NCI-H460 (cell line): ENCODE measurements around the gene MACROD2. TPM values are rescaled to one million over a fixed set of nuclear protein-coding genes. Genes with fewer than 3 reads are reported as not detected.
A peak's percentile ranks its signal among the peaks of the same experiment; 100 is the strongest.

ENCODE experiments used
- DNase-seq: peaks from one replicate; pipeline ENCODE4 v3.0.0-alpha.2; 2016; ENCODE audit warnings: low read depth; ENCODE audit errors: extremely low read depth
- total RNA-seq: library from RNA; depleted of rRNA; stranded (reverse); fragments of >200 nt; shearing (Covaris generic); gene quantifications from 2 replicates; pipeline ENCODE4 v1.2.3, GENCODE V29; 2014

MACROD2 gene
- total RNA-seq, 1 experiment from 2014 or later, result 2.0 TPM

DNA sequence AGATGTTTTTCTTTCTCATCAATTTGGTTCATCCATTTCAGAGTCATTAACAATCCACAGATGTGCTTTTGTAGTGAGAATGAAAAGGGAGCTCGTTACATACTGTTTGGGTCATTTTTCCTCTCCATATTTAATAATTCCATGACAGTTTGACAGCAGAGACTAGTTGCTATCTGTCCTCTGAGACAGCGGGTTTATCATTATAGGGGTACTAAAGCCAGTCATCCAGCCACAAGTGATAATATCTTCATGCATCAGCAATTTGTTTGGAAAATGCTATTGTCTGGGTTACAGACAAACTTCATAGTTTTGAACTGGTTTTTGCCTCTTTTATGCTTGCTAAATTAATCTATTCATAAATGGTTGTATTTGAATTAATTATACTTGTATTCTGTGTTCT is 692.7 kb downstream of the MACROD2 start:
- DNase-seq, result no peak

DNA sequence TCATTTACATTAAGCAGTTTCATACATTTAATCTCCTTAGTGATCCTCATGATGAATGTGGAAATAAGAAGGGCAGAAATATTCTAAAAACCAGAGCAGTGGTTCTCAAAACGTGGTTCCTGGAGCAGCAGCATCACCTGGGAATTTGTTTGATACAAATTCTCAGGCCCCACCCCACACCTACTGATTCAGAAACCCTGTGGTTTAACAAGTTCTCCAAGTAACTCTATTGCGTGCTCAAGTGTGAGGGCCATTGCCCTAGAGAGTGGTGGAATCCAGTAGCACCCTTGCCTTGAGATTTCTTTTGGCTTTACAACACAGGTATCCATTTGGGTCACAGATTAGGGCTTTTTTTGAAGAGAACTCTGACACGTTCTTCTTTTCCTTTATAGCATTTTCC is 696.7 kb downstream of the MACROD2 start:
- DNase-seq, result no peak

DNA sequence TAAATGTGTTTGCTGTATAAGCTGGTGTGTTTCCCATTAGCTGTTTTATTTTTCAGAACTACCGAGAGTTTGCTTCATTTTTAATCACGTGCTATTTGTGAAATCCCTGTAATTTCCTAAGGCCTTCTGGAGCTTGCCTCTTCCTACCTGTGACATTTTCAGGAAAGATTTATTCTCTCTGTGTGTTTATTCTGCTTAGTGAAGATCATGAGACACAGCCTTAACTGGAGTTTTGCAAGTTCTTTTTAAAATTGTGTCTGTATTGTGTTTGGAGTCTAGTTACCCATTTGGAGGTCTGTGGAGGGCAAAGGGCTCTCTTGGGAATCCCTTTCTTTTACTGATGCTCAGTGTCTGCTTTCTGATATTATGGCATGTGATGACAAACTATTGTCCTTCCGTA is 701.2 kb downstream of the MACROD2 start:
- DNase-seq, result no peak

DNA sequence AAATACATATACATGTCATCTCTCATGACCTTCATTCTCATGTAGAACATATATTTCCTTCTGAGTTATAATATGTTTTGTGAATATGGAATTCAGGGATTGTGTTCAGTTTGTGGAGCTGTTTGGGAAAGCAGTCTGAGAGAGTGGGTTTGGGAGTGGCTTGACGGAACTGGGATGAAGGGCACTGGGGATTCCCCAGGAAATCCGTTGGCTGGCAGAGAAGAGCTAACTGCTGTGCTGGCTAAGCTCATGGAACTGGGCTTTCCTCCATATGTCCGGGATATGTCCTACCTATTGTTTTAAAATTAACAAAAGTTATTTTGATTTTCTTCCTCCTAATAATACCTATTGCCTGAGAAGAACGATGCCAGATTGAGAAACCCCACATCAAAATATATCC is 701.6 kb downstream of the MACROD2 start:
- no peak for DNase-seq

DNA sequence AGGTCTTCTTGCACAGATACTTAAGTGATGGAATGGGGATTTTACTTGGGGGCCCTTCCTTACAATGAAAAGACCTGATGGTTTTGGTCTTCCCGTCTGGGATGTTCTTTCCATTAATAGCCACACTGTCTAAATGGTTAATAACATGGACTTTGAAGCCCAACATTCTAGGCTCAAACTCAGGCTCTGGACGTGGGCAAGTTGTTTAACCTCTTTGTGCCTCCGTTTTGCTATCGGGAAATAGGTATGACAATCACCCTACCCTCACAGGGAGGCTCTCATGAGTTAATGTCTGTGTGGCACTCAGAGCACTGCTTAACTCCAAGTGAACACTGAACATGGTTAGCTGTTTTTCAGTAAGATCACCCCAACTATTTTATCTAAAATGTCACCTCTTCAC is 702.8 kb downstream of the MACROD2 start:
- DNase-seq, result no peak

DNA sequence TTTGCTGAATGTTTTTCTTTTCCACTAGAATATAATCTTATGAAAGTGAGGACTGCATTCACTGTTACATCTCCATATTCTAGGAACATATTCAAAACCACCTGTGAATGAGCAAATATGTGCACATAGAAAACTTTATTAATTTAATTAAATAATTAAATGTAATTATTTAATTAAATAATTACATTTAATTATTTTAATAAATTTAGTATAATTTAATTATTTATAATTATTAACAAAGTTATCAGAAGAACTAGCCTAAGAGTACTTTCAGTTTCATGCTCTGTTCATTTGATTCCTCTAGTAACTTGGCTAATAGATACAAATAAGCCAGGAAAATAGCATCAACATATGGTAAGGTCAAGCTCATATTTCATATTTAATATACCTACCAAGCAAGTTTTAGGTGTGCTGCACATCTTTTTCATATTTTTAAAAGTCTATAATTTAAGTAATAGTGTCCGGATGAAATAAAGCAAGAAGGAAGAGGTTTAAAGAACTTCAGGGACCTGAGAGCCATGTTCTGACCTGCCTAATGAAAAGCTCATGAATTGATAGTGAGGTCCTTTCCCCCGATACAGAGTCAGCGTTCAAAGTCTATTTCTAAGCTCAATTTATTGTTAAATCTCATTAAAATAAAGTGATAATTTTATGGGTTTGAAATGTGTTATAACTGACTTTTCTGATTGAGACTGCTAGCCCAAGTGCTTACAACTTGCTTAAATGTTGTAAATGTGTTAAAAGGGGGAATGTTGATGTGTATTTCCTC is 703.5 kb downstream of the MACROD2 start:
- DNase-seq, result no peak

DNA sequence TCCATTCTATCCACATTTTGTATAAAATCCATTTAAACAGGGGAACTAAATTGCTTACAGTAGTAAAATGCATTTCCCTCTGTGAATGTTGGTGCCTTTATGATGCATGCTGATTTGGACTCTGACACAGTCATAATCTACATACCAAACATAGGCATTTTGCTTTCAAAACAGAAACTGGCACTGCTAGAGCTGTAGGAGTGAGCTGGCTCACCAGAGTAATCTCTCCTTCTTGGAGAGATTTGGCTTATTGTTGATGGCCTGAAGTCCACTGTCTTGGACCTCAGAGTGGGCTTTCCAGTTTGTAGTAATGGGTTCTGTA is 705.3 kb downstream of the MACROD2 start:
- DNase-seq, result no peak

DNA sequence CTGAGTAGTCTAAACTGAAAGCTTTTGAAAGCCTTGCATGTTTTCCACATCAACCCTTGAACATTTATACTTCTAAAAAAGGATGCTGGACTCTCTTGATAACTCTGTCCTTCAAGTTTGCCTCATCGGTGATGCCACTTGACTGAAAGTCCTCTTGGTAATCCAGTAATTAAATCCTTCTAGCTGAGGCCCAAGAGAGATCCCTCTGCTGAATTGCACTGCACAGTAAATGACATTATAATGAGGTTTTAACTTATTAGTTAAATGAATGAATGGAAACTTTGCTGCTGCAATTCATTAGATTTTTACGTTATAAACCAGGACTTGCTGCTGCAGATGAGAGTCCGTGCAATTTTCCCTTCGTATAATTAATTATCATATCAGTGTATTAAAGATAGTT is 706.0 kb downstream of the MACROD2 start:
- no peak for DNase-seq

DNA sequence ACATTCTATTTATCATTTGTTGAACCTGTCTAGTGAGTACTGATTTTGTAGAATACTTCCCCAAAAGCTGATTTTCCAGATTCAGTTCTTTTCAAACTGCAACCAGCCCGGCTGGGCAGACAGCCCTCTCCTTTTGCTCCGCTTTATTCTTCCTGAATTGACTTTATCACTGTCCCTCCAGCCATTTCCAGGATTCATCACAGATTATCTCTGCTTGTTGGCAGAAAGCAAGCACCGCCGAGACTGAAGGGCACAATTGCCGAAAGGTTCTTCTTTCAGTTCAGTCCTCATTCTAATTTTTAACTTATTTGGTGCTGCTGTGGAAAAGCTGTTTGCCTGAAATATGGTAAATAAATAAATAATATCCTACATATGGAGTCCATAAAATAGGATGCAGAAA is 711.2 kb downstream of the MACROD2 start:
- DNase-seq, result no peak

DNA sequence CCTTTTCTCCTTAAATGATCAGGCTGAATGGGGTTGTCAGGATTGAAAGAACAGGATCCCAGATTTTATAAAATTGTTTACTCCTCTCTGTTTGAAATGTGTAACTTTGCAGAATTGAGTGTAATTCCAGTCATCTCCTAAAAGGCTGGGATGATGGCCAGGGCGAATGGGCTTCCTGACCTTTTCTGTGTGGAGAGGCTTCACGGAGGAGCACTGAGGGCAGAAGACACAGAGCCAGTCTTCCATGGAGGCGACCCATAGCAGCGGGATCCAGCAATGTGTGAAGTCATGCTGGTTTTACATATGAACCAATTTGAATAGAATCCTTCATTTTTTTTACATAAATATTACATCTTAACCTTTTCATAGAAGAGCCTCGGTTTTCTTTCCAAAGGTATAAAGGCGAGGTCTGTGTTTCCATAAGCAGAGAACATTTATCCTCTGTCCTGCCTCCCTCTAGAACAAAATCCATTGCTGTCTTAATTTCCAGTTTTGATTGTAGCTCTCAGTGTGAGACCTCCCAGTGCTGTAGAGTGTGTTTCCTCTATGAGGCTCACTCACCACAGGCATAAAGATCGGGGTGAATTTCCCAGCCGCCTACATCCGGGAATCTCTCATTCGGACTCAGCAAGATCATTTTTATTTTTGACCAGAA is 711.8 kb downstream of the MACROD2 start:
- DNase-seq, result no peak

DNA sequence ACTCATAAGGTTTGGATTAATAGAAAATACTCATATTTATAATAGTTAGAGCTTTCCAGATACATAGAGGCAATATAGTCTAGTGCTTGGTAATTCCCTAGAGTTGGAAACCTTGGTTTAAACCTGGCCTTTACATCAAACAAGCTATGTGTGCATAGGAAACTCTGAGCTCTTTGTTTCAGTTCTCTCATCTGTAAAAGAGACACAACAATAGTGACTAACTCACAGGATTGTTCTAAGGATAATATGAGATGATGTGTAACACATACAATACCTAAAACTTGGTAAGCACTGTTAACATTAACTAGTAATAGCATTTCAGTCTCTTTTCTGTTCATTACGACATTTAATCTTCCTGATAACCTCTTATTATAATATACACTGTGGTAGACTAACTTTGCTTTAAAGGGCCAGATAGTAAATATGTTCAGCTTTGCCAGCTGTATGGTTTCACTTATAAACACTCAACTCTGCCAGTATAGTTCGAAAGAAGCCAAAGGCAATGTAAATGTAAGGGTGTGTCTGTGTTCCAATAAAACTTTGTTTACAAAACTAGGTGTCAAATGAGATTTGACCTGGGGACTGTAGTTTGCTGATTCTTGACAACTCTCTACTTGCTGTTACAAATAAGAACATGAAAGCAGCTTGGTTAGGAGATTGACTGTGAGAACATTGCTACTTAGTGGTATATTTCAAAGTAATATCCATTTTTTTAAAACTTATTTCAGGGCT is 712.7 kb downstream of the MACROD2 start:
- no peak for DNase-seq

DNA sequence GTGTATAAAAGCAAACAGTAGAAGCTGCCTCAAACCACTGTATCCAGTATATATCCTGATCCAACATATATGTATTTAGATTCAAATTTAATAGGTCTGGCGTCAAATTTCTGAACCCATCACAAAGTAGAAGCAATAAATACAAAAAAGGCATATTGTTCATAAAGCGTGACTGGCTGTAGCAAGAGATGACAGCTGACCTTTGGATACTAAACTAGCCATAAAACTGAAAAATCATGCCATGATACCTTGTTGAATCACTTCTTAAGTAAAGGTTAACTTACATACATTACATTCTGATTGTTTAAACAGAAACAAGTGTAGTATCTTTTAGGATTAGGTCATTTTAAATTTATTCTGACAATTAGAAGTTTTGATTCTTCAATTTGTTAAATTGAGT is 714.1 kb downstream of the MACROD2 start:
- DNase-seq, result no peak

DNA sequence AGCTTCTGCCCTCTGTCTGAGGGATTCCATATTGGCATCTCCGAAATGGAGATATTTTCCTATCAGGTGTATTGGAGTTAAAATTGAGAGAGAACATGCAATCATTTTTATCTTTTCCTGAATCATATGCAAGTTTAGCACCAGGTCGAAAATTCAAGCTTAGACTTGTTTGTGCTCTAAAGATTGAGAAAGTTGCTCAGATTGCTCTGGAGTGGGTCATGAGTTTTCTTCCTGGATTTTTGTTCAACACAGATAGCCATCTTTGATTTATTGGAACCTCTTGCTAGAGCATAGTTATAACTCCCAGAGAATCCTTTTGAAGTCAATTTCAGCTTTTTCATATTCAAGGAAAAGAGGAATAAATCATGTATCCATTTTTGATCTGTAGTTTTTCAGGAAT is 715.6 kb downstream of the MACROD2 start:
- no peak for DNase-seq

DNA sequence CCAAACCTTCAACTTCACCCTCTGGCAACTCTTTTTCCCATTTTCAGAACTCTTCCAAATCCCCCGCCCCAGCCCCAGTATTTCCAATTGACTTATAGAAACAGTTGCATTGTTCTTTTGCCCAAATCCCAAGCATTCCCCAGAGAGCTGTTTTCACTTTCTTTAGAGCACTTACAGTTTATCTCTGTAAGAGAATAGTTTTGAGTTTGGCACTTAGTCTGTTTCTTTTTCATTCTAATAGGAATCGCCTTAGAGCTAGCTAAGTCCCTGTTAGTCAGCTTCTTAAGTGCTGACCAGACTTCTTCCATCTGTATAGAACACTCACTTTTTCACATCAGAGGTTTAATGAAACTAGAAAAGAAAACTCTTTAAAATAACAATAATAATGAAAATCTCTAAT is 716.3 kb downstream of the MACROD2 start:
- no peak for DNase-seq

DNA sequence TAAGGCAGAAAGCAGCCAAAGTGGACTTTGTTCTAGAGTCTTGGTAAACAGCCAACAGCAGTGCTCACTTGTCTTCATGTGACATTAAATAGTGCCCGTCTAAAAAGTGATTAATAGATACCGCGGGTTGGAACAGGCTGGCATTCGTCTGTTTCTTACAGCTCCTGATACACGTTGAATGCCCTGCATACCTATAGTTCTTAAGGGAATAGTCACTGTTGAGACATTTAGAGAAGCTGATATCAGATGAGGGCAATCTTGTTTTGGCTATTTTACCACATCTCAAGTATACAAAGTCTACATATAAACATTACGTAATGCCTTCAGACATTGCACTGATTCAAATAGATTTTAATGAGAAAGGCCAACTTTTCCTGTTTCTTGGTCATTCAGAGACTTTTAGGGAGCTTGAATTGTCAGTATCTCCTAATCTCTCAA is 717.0 kb downstream of the MACROD2 start:
- peak; percentile 24 for DNase-seq

DNA sequence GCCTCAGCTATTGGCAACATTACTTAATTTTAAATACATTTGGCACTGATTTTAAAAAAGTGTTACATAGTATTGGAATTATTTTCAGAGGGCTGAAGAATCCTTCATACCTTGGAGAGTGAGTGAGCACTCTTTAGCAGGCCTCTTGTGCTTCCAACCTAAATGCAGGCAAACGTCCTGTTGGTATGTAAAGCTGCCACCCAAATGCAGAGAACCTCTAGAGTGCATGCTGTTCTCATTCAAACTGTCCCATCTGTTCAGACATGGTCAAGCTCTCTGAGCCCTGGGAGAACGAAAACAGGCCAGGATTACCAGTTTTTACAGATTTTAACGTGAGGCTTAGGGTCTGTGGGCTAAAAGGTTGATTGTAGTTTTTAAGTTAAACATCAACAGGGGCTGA is 720.1 kb downstream of the MACROD2 start:
- no peak for DNase-seq

DNA sequence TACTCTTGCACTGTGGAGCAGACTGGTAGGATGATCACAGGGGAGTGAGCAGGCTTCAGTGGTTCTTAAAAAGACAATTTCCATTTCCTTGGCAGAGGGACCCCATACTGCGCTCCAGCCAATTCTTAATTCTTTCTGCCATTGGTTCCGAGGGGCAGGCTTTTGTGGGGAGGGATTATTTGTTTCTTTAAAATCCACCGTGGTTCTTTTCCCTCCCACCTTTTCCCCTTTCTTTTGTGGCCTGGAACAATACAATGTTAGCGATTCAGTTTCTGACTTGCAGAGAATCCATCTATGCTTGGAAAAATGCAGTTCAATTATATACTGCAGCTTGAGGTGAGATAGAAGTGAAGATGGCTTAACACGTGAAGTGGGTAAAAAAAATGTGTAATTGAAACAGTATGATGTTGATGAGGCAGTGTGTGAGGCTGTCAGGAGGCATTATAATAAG is 721.1 kb downstream of the MACROD2 start:
- DNase-seq, result no peak

DNA sequence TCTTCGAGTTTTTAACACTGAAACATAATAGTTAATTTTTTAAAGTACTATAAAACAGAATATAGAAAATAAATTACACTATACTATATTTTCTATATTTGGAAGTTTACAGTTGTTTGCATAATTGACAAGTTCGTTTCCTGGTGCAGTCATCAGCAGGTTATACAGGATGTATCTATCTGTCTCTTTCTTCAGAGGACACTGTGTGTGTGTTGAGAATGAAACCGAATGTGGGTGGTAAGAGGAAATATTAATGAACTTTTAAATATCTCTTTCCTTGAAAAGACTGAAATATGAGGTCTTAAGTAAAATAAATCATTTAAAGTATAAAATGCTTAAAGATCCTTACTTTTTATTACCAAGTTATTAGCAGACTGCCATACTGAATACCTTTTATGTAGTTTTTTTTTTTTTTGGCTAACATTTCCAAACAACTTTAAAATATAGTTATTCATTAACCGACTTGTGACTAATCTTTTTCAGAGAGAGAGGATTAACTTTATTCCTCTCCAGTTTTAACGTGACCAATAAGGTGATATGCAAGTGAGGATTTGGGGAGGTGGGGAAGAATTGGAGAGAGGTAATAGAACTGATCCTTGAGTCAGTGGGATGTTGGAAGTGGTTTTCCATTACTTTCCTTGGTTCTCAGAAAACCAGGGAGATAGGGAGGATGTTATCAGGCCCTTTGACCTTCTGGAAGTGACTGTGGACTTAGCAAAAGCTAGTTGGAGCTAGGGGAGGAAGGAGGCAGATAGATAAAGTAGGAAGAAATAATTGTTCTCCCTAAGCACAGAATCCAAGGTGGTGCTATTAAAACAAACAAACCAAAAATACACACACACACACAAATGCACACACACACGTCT is 722.1 kb downstream of the MACROD2 start:
- DNase-seq, result no peak

DNA sequence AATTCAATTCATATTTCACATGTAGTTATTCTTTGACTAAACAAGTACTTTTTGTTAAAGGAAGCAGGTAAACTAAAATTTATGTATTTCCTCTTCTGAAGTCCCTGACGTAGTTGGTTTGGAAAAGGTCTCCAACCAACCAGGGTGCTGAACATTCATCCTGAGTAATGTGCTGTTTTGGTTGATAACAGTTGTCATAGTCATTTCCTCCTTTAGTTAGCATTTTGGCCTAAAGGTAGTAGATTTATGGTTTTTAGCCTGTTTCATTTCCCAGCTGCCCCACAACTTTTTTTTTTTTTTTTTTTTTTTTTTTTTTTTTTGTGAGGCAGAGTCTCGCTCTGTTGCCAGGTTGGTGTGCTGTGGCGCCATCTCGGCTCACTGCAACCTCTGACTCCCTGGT is 724.9 kb downstream of the MACROD2 start:
- DNase-seq, result no peak

DNA sequence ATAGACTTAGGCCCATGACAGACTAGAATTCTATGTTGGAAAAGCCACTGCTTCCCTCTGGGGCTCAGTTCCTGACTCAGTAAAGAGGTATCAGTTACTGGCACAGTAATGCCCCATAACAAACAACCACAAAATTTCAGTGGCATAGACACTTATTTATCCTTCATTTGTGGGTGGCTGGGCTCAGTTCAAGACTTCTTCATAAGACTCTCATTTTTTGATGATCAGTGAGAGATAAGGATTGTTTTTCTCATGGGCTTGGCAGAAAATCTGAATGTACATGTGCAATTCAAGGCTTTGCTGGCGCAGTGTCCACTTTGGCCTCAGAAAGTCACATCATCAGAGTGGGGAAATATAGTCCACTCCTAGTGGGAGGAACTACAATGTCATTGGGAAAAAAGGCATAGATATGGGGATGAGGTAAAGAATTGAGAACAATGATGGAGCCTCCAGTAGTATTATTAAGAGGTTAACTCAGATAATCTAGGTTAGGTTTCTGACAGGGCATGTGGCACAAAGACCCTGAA is 726.7 kb downstream of the MACROD2 start:
- DNase-seq, result no peak

DNA sequence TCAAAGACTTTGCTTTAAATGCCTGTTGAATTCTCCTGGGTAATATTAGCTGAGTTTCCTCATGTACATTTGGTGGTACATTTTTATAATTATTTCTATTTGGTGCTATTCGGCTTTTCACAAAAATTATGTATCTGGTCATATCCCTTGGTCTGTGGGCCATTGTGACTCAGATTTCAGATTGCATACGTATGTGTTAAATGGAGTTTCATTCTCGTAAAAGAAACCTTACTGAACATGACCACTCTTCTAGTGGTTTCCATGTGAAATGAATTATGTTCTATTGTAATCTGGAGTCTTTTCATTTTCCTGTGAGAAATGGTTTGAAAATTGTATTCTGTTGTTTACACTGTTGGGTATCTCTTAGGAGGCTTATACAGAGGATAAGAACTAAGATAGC is 728.3 kb downstream of the MACROD2 start:
- no peak for DNase-seq
